ENCODE measurements around the gene STAT1. TPM values are rescaled to one million over a fixed set of nuclear protein-coding genes. Genes with fewer than 3 reads are reported as not detected.

Gene STAT1
- total and polyA plus RNA-seq, 12 donors, result 8.9 to 438 (median 48.6) TPM

DNA sequence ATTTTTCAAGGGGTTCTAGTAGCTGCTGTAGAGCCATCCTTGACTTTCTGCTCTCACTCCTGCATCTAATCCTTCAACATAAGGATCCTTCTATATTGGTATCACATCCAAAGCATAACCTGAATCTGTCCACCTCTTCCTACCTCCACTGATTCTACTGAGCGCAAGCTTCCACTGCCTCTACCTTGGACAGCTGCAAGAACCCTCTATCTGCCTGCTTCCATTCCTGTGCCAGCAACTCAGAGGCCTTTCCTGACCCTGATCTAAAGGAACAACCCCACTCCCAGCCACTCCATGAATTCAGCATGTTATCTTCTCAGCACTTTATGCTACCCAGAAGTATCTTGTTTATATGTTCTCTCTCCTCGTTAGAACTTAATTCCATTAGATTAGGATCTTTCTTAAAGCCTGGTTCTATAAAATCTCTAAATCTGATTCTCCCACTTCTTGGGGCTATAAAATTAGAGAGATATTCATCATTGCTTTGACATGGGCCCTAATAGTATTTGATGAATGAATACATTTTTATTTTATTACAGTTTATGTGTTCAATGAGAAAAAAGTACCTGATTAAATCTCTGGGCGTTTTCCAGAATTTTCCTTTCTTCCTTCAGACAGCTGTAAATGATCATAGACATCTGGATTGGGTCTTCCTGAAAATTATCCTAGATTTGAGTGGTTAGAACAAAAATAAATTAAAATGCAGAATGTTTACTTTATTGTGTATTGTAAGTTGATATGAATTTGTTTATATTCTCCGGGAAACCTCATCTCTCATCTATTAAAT is 6.8 kb downstream of the STAT1 start:
- H3K36me3 ChIP-seq, result peaks cover 0 to 100% (median 69%) of the 10 kb centered on the region in 9 donors
- WGBS, 2 donors, result 94% methylated on average over 4 of the region's 4 CpGs
- DNase-seq (no peak), ATAC-seq (no peak)
- H3K27me3 ChIP-seq, result no peaks in the 10 kb centered on the region
- H3K27ac ChIP-seq, result no peak overlapping the region
- intact Hi-C loops (cut with DNase I), result no loop called here
- H3K4me3 ChIP-seq, result no peak overlapping the region
- H3K4me1 ChIP-seq, result peaks cover 0 to 57% (median 21%) of the 10 kb centered on the region in 9 donors
- H3K9me3 ChIP-seq, result peaks cover 0 to 10% (median 0%) of the 10 kb centered on the region in 11 donors
- TF ChIP-seq, protein P1, sequence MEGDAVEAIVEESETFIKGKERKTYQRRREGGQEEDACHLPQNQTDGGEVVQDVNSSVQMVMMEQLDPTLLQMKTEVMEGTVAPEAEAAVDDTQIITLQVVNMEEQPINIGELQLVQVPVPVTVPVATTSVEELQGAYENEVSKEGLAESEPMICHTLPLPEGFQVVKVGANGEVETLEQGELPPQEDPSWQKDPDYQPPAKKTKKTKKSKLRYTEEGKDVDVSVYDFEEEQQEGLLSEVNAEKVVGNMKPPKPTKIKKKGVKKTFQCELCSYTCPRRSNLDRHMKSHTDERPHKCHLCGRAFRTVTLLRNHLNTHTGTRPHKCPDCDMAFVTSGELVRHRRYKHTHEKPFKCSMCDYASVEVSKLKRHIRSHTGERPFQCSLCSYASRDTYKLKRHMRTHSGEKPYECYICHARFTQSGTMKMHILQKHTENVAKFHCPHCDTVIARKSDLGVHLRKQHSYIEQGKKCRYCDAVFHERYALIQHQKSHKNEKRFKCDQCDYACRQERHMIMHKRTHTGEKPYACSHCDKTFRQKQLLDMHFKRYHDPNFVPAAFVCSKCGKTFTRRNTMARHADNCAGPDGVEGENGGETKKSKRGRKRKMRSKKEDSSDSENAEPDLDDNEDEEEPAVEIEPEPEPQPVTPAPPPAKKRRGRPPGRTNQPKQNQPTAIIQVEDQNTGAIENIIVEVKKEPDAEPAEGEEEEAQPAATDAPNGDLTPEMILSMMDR (IDR thresholded peaks at IDR 0.05), result no peak

DNA sequence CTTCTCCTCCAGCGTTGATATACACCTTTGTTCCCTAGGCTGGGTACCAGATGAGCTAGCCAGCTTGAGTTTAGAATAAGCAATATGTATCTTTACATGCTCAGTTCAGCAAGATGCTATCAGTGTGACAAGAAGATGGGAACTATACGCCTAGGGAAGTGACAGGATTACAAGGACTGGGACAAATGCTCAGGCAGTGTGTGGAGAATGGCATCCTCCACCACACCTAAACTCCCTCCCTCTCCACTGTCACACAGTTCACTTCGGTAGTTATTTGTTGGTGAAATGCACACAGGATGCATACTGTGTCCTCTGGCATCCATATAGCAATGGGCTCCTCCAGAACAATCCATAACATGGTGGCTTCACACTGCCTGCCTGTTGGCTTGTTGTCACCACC is 7.7 kb downstream of the STAT1 start:
- WGBS, 2 donors, result 95 to 99% methylated on average over 3 of the region's 3 CpGs
- Histone ChIP-seq H3K4me1 (peaks cover 0 to 49% (median 13%) of the 10 kb centered on the region in 9 donors), H3K27me3 (no peaks in the 10 kb centered on the region), H3K9me3 (peaks cover 0 to 10% (median 0%) of the 10 kb centered on the region in 11 donors), H3K36me3 (peaks cover 0 to 100% (median 78%) of the 10 kb centered on the region in 9 donors), H3K4me3 (no peak overlapping the region), H3K27ac (no peak overlapping the region)
- TF ChIP-seq, protein P1 (IDR thresholded peaks at IDR 0.05), result no peak
- DNase-seq (no peak), ATAC-seq (no peak)
- intact Hi-C loops (cut with DNase I), result no loop called here

DNA sequence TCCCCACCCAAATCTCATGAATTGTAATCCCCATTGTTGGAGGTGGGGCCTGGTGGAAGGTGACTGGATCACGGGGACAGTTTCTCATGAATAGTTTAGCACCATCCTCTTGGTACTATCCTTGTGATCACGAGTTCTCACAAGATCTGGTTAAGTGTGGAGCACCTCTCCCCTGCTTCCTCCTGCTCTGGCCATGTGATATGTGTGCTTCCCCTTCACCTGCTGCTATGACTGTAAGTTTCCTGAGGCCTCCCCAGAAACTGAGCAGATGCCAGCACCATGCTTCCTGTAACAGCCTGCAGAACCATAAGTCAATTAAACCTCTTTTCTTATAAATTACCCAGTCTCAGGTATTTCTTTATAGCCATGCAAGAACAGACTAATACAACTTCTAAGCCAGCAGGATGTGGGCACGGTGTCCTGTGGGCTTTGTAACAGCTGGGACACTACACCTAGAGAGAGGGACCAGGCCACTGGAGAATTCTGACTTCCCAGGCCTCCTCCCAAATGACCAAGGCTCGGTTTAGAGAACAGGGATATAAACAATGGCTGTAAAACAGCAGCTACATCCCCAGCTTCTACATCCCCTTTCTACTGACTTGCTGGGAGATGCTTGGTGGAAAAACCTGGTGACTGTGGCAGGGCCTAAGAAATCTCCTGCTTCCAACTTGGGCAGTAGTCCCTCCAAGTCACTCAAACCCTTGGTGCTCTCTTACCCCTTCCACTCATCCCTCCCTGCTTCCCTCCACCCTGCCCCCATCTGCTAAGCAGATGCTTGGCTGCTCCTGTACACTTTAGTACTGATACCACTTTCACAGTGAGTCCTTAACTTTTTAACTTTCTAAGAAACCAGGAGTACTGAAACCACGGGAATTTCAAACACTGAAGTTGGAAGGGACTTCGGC is 10.3 kb downstream of the STAT1 start:
- no peak for ATAC-seq
- no peak overlapping the region for H3K27ac ChIP-seq
- TF ChIP-seq, protein P1 (IDR thresholded peaks at IDR 0.05), result no peak
- intact Hi-C loops (cut with DNase I), result no loop called here
- peaks cover 0 to 100% (median 89%) of the 10 kb centered on the region in 9 donors for H3K36me3 ChIP-seq
- H3K27me3 ChIP-seq, result no peaks in the 10 kb centered on the region
- WGBS, 2 donors, result 97 to 99% methylated on average over 6 of the region's 6 CpGs
- no peak for DNase-seq
- peaks cover 0 to 39% (median 5%) of the 10 kb centered on the region in 9 donors for H3K4me1 ChIP-seq
- peaks cover 0 to 10% (median 0%) of the 10 kb centered on the region in 11 donors for H3K9me3 ChIP-seq
- no peak overlapping the region for H3K4me3 ChIP-seq

DNA sequence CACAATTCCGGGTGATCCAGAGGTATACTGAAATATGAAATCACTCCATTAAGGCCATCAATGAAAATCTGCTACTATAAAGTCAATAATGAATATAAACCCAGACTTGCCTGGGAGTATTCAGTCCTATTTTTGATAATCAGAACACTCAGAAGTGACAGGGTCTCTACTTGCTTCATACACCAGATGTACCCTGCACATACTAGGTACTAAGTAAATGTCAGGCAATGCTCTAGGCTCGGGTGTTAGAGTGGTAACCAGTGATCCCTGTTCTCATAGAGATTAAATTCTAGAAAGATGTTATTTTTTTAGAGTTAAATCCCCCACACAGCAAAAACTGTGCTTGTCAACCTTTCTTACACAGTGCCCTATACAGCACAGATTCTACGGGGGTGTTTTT is 12.3 kb downstream of the STAT1 start:
- Histone ChIP-seq H3K9me3 (peaks cover 0 to 10% (median 0%) of the 10 kb centered on the region in 11 donors), H3K27me3 (no peaks in the 10 kb centered on the region), H3K27ac (no peak overlapping the region), H3K36me3 (peaks cover 0 to 100% (median 94%) of the 10 kb centered on the region in 9 donors), H3K4me3 (no peak overlapping the region), H3K4me1 (peaks cover 0 to 28% (median 0%) of the 10 kb centered on the region in 9 donors)
- no peak for DNase-seq
- no peak for ATAC-seq
- TF ChIP-seq, protein P1 (IDR thresholded peaks at IDR 0.05), result no peak
- intact Hi-C loops (cut with DNase I), result no loop called here
- WGBS, 2 donors, result 89 to 94% methylated on average over 3 of the region's 3 CpGs
